ENCODE results near the gene RELN. TPM values are rescaled to one million over a fixed set of nuclear protein-coding genes. Genes with fewer than 3 reads are reported as not detected.

Gene RELN
- total and polyA plus RNA-seq, 9 of the 15 experiments (the other 6 are each of a cell fraction or from before 2014, with no cell fraction given), result 12.9 to 43.2 (median 18.1) TPM

- TF ChIP-seq SUPT5H (IDR thresholded peaks at IDR 0.05) (no peak), TRIM24 (IDR thresholded peaks at IDR 0.05) (peak in 1 of 2 experiments; percentile 50; a peak in 1 of 4 replicates), CBFA2T3 (IDR thresholded peaks at IDR 0.05) (peak; percentile 13; the same call in 1 of the 2 replicates)
Measured at GRCh38 chr7:103856929-103857328, 132.5 kb downstream of the RELN start (continued).

- H3K9me3 ChIP-seq (replicated peaks; ENCODE audit: control insufficient read depth, insufficient read depth, low read depth, low read length), result no peaks in the 10 kb centered on the region
- TF ChIP-seq SNRNP70 (optimal IDR thresholded peaks at IDR 0.05; ENCODE audit: low read depth, low read length) (no peak), HDAC3 (IDR thresholded peaks at IDR 0.05; ENCODE audit: borderline replicate concordance, partially characterized antibody) (no peak), BACH1 (tag; IDR thresholded peaks at IDR 0.05) (no peak), CBX3 (IDR thresholded peaks at IDR 0.05; ENCODE audit: borderline replicate concordance in 1 of 2, low read length in 2 of 2) (no peak), MAFK (IDR thresholded peaks at IDR 0.05; ENCODE audit: low read length) (no peak), PYGO2 (tag; IDR thresholded peaks at IDR 0.05) (no peak)
- DNase-seq (ENCODE audit: extremely low read depth in 1 of 4, low spot score in 3 of 4) (no peak), ATAC-seq (no peak), FAIRE-seq (no peak)
- no peak overlapping the region for H3K9ac ChIP-seq (ENCODE audit: insufficient read depth in 1 of 2, low read depth in 2 of 2, low read length in 2 of 2)
- no peak overlapping the region for H3K4me2 ChIP-seq (ENCODE audit: insufficient read depth, low read length)
- no peak overlapping the region for H3K4me3 ChIP-seq
- H3K79me2 ChIP-seq (ENCODE audit: control insufficient read depth, insufficient read depth, low read length), result no peaks in the 10 kb centered on the region
- POLR2A ChIA-PET, result no interaction called here
- intact Hi-C loops (cut with micrococcal nuclease), result no loop called here
- CTCF ChIA-PET (ENCODE audit: low intra/inter-chr PET ratio), result no interaction called here
- no peaks in the 10 kb centered on the region for H3K9me1 ChIP-seq (ENCODE audit: control insufficient read depth, insufficient read depth, low read length)
- BruUV-seq (replicated peaks), result no TSS peak
- in situ Hi-C loops (cut with MboI), result no loop called here
- H3K36me3 ChIP-seq (ENCODE audit: control insufficient read depth, insufficient read depth, low read length), result no peaks in the 10 kb centered on the region
- peaks cover 0 to 2% of the 10 kb centered on the region in 2 experiments; a peak in 3 of 5 replicates for H3K4me1 ChIP-seq (replicated peaks in 1 of 2; ENCODE audit: control insufficient read depth in 2 of 2, insufficient read depth in 2 of 2, low read length in 2 of 2)
- no peaks in the 10 kb centered on the region; the same call in 1 of the 2 replicates for H4K20me1 ChIP-seq (replicated peaks; ENCODE audit: control insufficient read depth, insufficient read depth, low read length)
- H3K27me3 ChIP-seq (ENCODE audit: control insufficient read depth in 2 of 2, insufficient read depth in 2 of 2, low read length in 2 of 2), result no peaks in the 10 kb centered on the region
- no peak overlapping the region for H3K27ac ChIP-seq (ENCODE audit: extremely low read depth, low read depth, low read length)
- H2AFZ ChIP-seq (ENCODE audit: low read depth, low read length), result no peak overlapping the region
Measured at GRCh38 chr7:103855671-103856070, 133.8 kb downstream of the RELN start.
